ENCODE results near the gene GLCCI1.
A peak's percentile ranks its signal among the peaks of the same experiment; 100 is the strongest.

The GLCCI1 gene

GRCh38 chr7:8125680-8126444, 157.3 kb downstream of the GLCCI1 start:
- WGBS: 78% methylated on average over 7 of the region's 8 CpGs
- Histone ChIP-seq H3K27me3 (ENCODE audit: control insufficient read depth in 1 of 2, insufficient read depth in 1 of 2, low read length in 2 of 2) (no peaks in the 10 kb centered on the region), H4K8ac (ENCODE audit: low read length) (no peak overlapping the region), H2BK5ac (ENCODE audit: low read depth, low read length, poor library complexity, severe bottlenecking) (no peak overlapping the region), H3K4ac (ENCODE audit: low read depth in 1 of 2, low read length in 2 of 2) (no peak overlapping the region), H4K91ac (ENCODE audit: low read length) (no peak overlapping the region), H3K36me3 (ENCODE audit: control insufficient read depth in 1 of 2, insufficient read depth in 2 of 2, low read depth in 1 of 2, low read length in 2 of 2) (no peaks in the 10 kb centered on the region), H3K4me2 (ENCODE audit: low read length, poor library complexity, severe bottlenecking) (no peak overlapping the region), H2AFZ (ENCODE audit: low read depth, low read length) (no peak overlapping the region), H3K9ac (ENCODE audit: low read length) (no peak overlapping the region), H3K9me3 (ENCODE audit: control insufficient read depth, low read length) (no peaks in the 10 kb centered on the region), H2BK12ac (ENCODE audit: low read length in 2 of 2) (no peak overlapping the region), H3K79me1 (replicated peaks; ENCODE audit: low read length, poor library complexity, severe bottlenecking) (no peaks in the 10 kb centered on the region), H2AK5ac (ENCODE audit: low read length, severe bottlenecking) (peak overlapping the region; percentile 9), H3K18ac (ENCODE audit: low read depth in 1 of 2, low read length in 2 of 2) (no peak overlapping the region), H3K27ac (ENCODE audit: low read length, poor library complexity, severe bottlenecking) (no peak overlapping the region), H2BK120ac (ENCODE audit: low read depth, low read length) (no peak overlapping the region), H3K4me3 (ENCODE audit: insufficient read depth in 1 of 2, low read depth in 1 of 2, low read length in 2 of 2) (no peak overlapping the region), H3K14ac (ENCODE audit: low read length in 2 of 2) (no peak overlapping the region), H3K4me1 (ENCODE audit: control insufficient read depth, insufficient read depth, low read depth, low read length) (peaks cover 6% of the 10 kb centered on the region), H2BK15ac (ENCODE audit: low read depth, poor library complexity, severe bottlenecking) (no peak overlapping the region), H3K23ac (ENCODE audit: low read length in 2 of 2) (no peak overlapping the region)
- no peak for DNase-seq

DNA sequence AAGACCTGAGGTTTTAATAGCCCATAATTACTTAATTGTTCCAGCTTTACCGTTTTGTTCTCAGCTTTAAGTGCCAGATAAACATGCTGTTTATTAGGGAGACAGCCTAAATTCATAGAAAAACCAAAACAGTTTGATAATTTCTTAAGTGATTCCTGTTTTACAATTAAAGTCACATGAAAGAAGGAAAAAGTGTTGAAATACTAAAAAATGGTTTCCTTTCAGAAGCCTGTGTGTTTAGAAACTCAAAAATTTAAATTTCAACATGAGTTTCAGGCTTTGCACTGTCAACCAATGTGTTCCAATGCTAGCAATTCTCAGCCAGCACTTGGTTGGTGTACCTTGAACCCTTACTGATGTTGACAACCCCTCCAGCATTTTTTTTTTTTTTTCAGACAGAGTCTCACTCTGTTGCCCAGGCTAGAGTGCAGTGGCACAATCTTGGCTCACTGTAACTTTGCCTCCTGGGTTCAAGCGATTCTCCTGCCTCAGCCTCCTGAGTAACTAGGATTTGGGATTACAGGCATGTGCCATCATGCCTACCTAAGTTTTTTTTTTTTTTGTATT, 158.1 kb downstream of the GLCCI1 start:
- no peak overlapping the region for H4K8ac ChIP-seq (ENCODE audit: low read length)
- H2BK5ac ChIP-seq (ENCODE audit: low read depth, low read length, poor library complexity, severe bottlenecking): no peak overlapping the region
- H3K9ac ChIP-seq (ENCODE audit: low read length): no peak overlapping the region
- H3K27me3 ChIP-seq (ENCODE audit: control insufficient read depth in 1 of 2, insufficient read depth in 1 of 2, low read length in 2 of 2): no peaks in the 10 kb centered on the region
- no peak overlapping the region for H2BK12ac ChIP-seq (ENCODE audit: low read length in 2 of 2)
- no peak overlapping the region for H3K27ac ChIP-seq (ENCODE audit: low read length, poor library complexity, severe bottlenecking)
- H3K4ac ChIP-seq (ENCODE audit: low read depth in 1 of 2, low read length in 2 of 2): no peak overlapping the region
- H3K79me1 ChIP-seq (replicated peaks; ENCODE audit: low read length, poor library complexity, severe bottlenecking): no peaks in the 10 kb centered on the region
- H3K36me3 ChIP-seq (ENCODE audit: control insufficient read depth in 1 of 2, insufficient read depth in 2 of 2, low read depth in 1 of 2, low read length in 2 of 2): no peaks in the 10 kb centered on the region
- no peak overlapping the region for H2BK120ac ChIP-seq (ENCODE audit: low read depth, low read length)
- H2AFZ ChIP-seq (ENCODE audit: low read depth, low read length): no peak overlapping the region
- no peak for DNase-seq
- no peak overlapping the region for H2AK5ac ChIP-seq (ENCODE audit: low read length, severe bottlenecking)
- H4K91ac ChIP-seq (ENCODE audit: low read length): no peak overlapping the region
- H3K18ac ChIP-seq (ENCODE audit: low read depth in 1 of 2, low read length in 2 of 2): no peak overlapping the region
- H3K23ac ChIP-seq (ENCODE audit: low read length in 2 of 2): no peak overlapping the region
- H3K4me2 ChIP-seq (ENCODE audit: low read length, poor library complexity, severe bottlenecking): no peak overlapping the region
- H3K9me3 ChIP-seq (ENCODE audit: control insufficient read depth, low read length): no peaks in the 10 kb centered on the region
- no peak overlapping the region for H3K14ac ChIP-seq (ENCODE audit: low read length in 2 of 2)
- peaks cover 6% of the 10 kb centered on the region for H3K4me1 ChIP-seq (ENCODE audit: control insufficient read depth, insufficient read depth, low read depth, low read length)
- no peak overlapping the region for H3K4me3 ChIP-seq (ENCODE audit: insufficient read depth in 1 of 2, low read depth in 1 of 2, low read length in 2 of 2)
- no peak overlapping the region for H2BK15ac ChIP-seq (ENCODE audit: low read depth, poor library complexity, severe bottlenecking)
- WGBS: 100% methylated on average over 1 of the region's 2 CpGs

GRCh38 chr7:8128449-8129317, 160.1 kb downstream of the GLCCI1 start:
- Histone ChIP-seq H3K14ac (ENCODE audit: low read length in 2 of 2) (no peak overlapping the region), H3K18ac (ENCODE audit: low read depth in 1 of 2, low read length in 2 of 2) (no peak overlapping the region), H2BK5ac (ENCODE audit: low read depth, low read length, poor library complexity, severe bottlenecking) (no peak overlapping the region), H3K79me1 (replicated peaks; ENCODE audit: low read length, poor library complexity, severe bottlenecking) (no peaks in the 10 kb centered on the region), H3K9me3 (ENCODE audit: control insufficient read depth, low read length) (no peaks in the 10 kb centered on the region), H3K23ac (ENCODE audit: low read length in 2 of 2) (no peak overlapping the region), H2AK5ac (ENCODE audit: low read length, severe bottlenecking) (no peak overlapping the region), H4K91ac (ENCODE audit: low read length) (no peak overlapping the region), H4K8ac (ENCODE audit: low read length) (no peak overlapping the region), H2BK12ac (ENCODE audit: low read length in 2 of 2) (no peak overlapping the region), H3K9ac (ENCODE audit: low read length) (no peak overlapping the region), H3K27me3 (ENCODE audit: control insufficient read depth in 1 of 2, insufficient read depth in 1 of 2, low read length in 2 of 2) (no peaks in the 10 kb centered on the region), H2BK120ac (ENCODE audit: low read depth, low read length) (no peak overlapping the region), H2BK15ac (ENCODE audit: low read depth, poor library complexity, severe bottlenecking) (no peak overlapping the region), H3K4me3 (ENCODE audit: insufficient read depth in 1 of 2, low read depth in 1 of 2, low read length in 2 of 2) (no peak overlapping the region), H3K4ac (ENCODE audit: low read depth in 1 of 2, low read length in 2 of 2) (no peak overlapping the region), H3K4me2 (ENCODE audit: low read length, poor library complexity, severe bottlenecking) (no peak overlapping the region), H3K4me1 (ENCODE audit: control insufficient read depth, insufficient read depth, low read depth, low read length) (peaks cover 12% of the 10 kb centered on the region), H2AFZ (ENCODE audit: low read depth, low read length) (no peak overlapping the region), H3K27ac (ENCODE audit: low read length, poor library complexity, severe bottlenecking) (no peak overlapping the region), H3K36me3 (ENCODE audit: control insufficient read depth in 1 of 2, insufficient read depth in 2 of 2, low read depth in 1 of 2, low read length in 2 of 2) (no peaks in the 10 kb centered on the region)
- DNase-seq: no peak
- WGBS: 90% methylated on average over 10 of the region's 12 CpGs

- H3K79me1 ChIP-seq (replicated peaks; ENCODE audit: low read length, poor library complexity, severe bottlenecking): no peaks in the 10 kb centered on the region
- no peak overlapping the region for H3K27ac ChIP-seq (ENCODE audit: low read length, poor library complexity, severe bottlenecking)
- no peak overlapping the region for H2BK5ac ChIP-seq (ENCODE audit: low read depth, low read length, poor library complexity, severe bottlenecking)
- H4K91ac ChIP-seq (ENCODE audit: low read length): no peak overlapping the region
- H2BK120ac ChIP-seq (ENCODE audit: low read depth, low read length): no peak overlapping the region
- H3K4ac ChIP-seq (ENCODE audit: low read depth in 1 of 2, low read length in 2 of 2): no peak overlapping the region
- H2BK15ac ChIP-seq (ENCODE audit: low read depth, poor library complexity, severe bottlenecking): no peak overlapping the region
- H3K27me3 ChIP-seq (ENCODE audit: control insufficient read depth in 1 of 2, insufficient read depth in 1 of 2, low read length in 2 of 2): no peaks in the 10 kb centered on the region
- H2BK12ac ChIP-seq (ENCODE audit: low read length in 2 of 2): no peak overlapping the region
- H3K36me3 ChIP-seq (ENCODE audit: control insufficient read depth in 1 of 2, insufficient read depth in 2 of 2, low read depth in 1 of 2, low read length in 2 of 2): no peaks in the 10 kb centered on the region
- no peak overlapping the region for H3K23ac ChIP-seq (ENCODE audit: low read length in 2 of 2)
- H3K9ac ChIP-seq (ENCODE audit: low read length): no peak overlapping the region
- no peak overlapping the region for H3K14ac ChIP-seq (ENCODE audit: low read length in 2 of 2)
- H3K18ac ChIP-seq (ENCODE audit: low read depth in 1 of 2, low read length in 2 of 2): no peak overlapping the region
- WGBS: no CpG with 5 or more reads among the region's 1 CpG
- no peak overlapping the region for H3K4me2 ChIP-seq (ENCODE audit: low read length, poor library complexity, severe bottlenecking)
- no peak overlapping the region for H2AFZ ChIP-seq (ENCODE audit: low read depth, low read length)
- H3K4me3 ChIP-seq (ENCODE audit: insufficient read depth in 1 of 2, low read depth in 1 of 2, low read length in 2 of 2): no peak overlapping the region
- H3K9me3 ChIP-seq (ENCODE audit: control insufficient read depth, low read length): no peaks in the 10 kb centered on the region
- no peak for DNase-seq
- H3K4me1 ChIP-seq (ENCODE audit: control insufficient read depth, insufficient read depth, low read depth, low read length): peaks cover 12% of the 10 kb centered on the region
- no peak overlapping the region for H4K8ac ChIP-seq (ENCODE audit: low read length)
- no peak overlapping the region for H2AK5ac ChIP-seq (ENCODE audit: low read length, severe bottlenecking)
These were observed 160.7 kb downstream of the GLCCI1 start for GRCh38 chr7:8129318-8129659.
